B cell (primary cell): ENCODE measurements around the gene EFNB3.

ENCODE experiments used
- CTCF ChIP-seq: fragments of 200-600 bp; IDR thresholded peaks from one replicate; pipeline ENCODE4 v1.8.0; 2022; ENCODE audit warnings: antibody characterized with exemption, mild to moderate bottlenecking
- EZH2 ChIP-seq: IDR thresholded peaks from 2 replicates; pipeline ENCODE4 v1.6.1; 2012; ENCODE audit warnings: borderline replicate concordance, low read depth, mild to moderate bottlenecking, moderate library complexity, low read length; ENCODE audit not compliant: insufficient read depth, poor library complexity, severe bottlenecking

- TF ChIP-seq CTCF (no peak), EZH2 (no peak)
Observed at GRCh38 chr17:7716901-7717755, 12.1 kb downstream of the EFNB3 start, which contains the start of gene DNAH2.
